GM20431 (cell line): Measurements from ENCODE around the gene ADGRL3.
"Not testable (repeated sequence)": the region's sequence is repeated elsewhere in the genome, so short reads cannot be mapped to it uniquely, and the experiment has no call there.

Source experiments
- in situ Hi-C: fragments of 300-500 bp; cut with MseI, MboI; formaldehyde crosslinking; loops from one replicate; pipeline ENCODE4 v1.15.0; 2020; ENCODE audit warnings: low sequenced_read_pairs; ENCODE audit not compliant: unreplicated experiment

The ADGRL3 gene

GRCh38 chr4:61583696-61584095, 383.6 kb downstream of the ADGRL3 start:
- in situ Hi-C loops = no loop called here

GRCh38 chr4:61588621-61589402, 388.7 kb downstream of the ADGRL3 start:
- in situ Hi-C loops = no loop called here

- in situ Hi-C loops = no loop called here
These were observed 390.8 kb downstream of the ADGRL3 start for GRCh38 chr4:61590881-61591280.

GRCh38 chr4:61596606-61597340, 396.6 kb downstream of the ADGRL3 start:
- in situ Hi-C loops = no loop called here

GRCh38 chr4:61603086-61603485, 403.0 kb downstream of the ADGRL3 start:
- in situ Hi-C loops = no loop called here

- in situ Hi-C loops = no loop called here
These were observed 403.9 kb downstream of the ADGRL3 start for GRCh38 chr4:61604054-61604453.

- in situ Hi-C loops = no loop called here
These were observed 405.9 kb downstream of the ADGRL3 start for GRCh38 chr4:61605984-61606383.

- in situ Hi-C loops = no loop called here
These were observed 414.1 kb downstream of the ADGRL3 start for GRCh38 chr4:61614231-61614630.

- in situ Hi-C loops = no loop called here
These were observed 419.4 kb downstream of the ADGRL3 start for GRCh38 chr4:61619528-61619927.

GRCh38 chr4:61628282-61628681, 428.2 kb downstream of the ADGRL3 start:
- in situ Hi-C loops = no loop called here

- in situ Hi-C loops = no loop called here
These were observed 428.6 kb downstream of the ADGRL3 start for GRCh38 chr4:61628727-61629126.

GRCh38 chr4:61630548-61630947, 430.4 kb downstream of the ADGRL3 start:
- in situ Hi-C loops = no loop called here

- in situ Hi-C loops = no loop called here
These were observed 438.5 kb downstream of the ADGRL3 start for GRCh38 chr4:61638591-61638990.

- in situ Hi-C loops = not testable (repeated sequence)
These were observed 446.7 kb downstream of the ADGRL3 start for GRCh38 chr4:61646746-61647350.

- in situ Hi-C loops = no loop called here
These were observed 448.1 kb downstream of the ADGRL3 start for GRCh38 chr4:61648264-61648663.

GRCh38 chr4:61657016-61657415, 456.9 kb downstream of the ADGRL3 start:
- in situ Hi-C loops = no loop called here

- in situ Hi-C loops = no loop called here
These were observed 461.8 kb downstream of the ADGRL3 start for GRCh38 chr4:61661960-61662359.

GRCh38 chr4:61662362-61662761, 462.2 kb downstream of the ADGRL3 start:
- in situ Hi-C loops = no loop called here

GRCh38 chr4:61663310-61663709, 463.2 kb downstream of the ADGRL3 start:
- in situ Hi-C loops = no loop called here

GRCh38 chr4:61665649-61666048, 465.5 kb downstream of the ADGRL3 start:
- in situ Hi-C loops = no loop called here

- in situ Hi-C loops = no loop called here
These were observed 466.1 kb downstream of the ADGRL3 start for GRCh38 chr4:61666244-61666643.
